Activated naive CD4-positive, alpha-beta T cell treated with anti-CD3 and anti-CD28 coated beads, Interleukin-2, amount 50 U/mL, for 24 hours (primary cell): Measurements from ENCODE around the gene FGF2.
"Not testable (repeated sequence)": the region's sequence is repeated elsewhere in the genome, so short reads cannot be mapped to it uniquely, and the experiment has no call there.

Experiments used
- H3K27ac Mint-ChIP-seq: one replicate; pipeline ENCODE4 v1.8.0; 2021; ENCODE audit warnings: mild to moderate bottlenecking, mixed read lengths
- H3K27me3 Mint-ChIP-seq: one replicate; pipeline ENCODE4 v1.8.0; 2021; ENCODE audit warnings: mixed read lengths
- H3K36me3 Mint-ChIP-seq: one replicate; pipeline ENCODE4 v1.8.0; 2021; ENCODE audit warnings: mixed read lengths
- H3K4me1 Mint-ChIP-seq: one replicate; pipeline ENCODE4 v1.8.0; 2021; ENCODE audit warnings: mixed read lengths
- H3K4me3 Mint-ChIP-seq: one replicate; pipeline ENCODE4 v1.8.0; 2021; ENCODE audit warnings: mild to moderate bottlenecking, mixed read lengths
- H3K9me3 Mint-ChIP-seq: one replicate; pipeline ENCODE4 v1.8.0; 2021; ENCODE audit warnings: mixed read lengths

Gene FGF2

DNA sequence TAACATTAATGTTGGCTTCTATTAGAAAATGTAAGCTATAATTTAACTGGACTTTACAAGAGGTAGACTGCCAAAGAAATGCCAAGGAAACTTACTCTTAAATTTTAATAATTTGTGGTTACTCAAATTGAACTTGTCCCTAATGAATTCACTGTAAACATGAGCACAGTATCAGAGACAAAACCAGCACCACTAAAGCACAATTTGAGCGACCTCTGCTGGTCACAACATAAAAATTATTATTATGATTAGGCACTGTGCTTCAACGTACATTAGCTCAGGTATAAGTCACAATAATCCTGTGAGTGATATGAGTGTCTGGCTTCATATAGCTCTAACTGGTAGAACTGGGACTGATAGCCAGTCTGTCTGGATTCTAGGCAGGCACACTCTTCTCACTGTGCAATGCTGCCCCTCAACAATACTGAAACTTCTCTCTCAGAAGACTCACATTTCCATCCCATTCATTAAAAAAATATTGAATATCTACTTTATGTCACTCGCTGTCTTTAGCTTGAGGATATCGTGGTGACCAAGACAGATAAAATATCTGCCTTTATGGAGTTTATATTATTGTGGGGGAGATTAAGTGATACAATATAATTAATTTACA is 87.8 kb downstream of the FGF2 start:
- H3K27me3 Mint-ChIP-seq, result no peaks in the 10 kb centered on the region
- peaks cover 3% of the 10 kb centered on the region for H3K36me3 Mint-ChIP-seq
- no peak overlapping the region for H3K27ac Mint-ChIP-seq
- no peaks in the 10 kb centered on the region for H3K4me1 Mint-ChIP-seq
- H3K9me3 Mint-ChIP-seq, result no peaks in the 10 kb centered on the region
- H3K4me3 Mint-ChIP-seq, result no peak overlapping the region

DNA sequence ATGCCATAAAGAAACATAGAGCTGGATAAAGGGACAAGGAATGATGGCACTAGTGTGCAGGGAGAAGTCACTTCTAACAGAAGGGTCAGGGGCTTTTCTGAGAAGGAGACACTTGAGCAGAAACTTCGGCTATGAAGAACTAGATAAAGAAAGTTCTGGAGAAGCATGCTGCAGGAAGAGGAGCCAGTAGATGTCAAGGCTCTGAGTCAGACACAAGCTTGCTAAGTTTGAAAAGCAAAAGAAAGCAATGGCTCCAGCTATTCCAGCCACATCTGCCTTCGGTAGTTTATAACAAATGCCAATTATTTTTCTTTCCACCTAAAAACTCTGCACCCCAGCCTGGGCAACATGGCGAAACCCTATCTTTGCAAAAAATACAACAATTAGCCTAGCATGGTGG is 88.3 kb downstream of the FGF2 start:
- H3K27me3 Mint-ChIP-seq, result no peaks in the 10 kb centered on the region
- peaks cover 3% of the 10 kb centered on the region for H3K36me3 Mint-ChIP-seq
- no peak overlapping the region for H3K27ac Mint-ChIP-seq
- H3K4me3 Mint-ChIP-seq, result no peak overlapping the region
- no peaks in the 10 kb centered on the region for H3K4me1 Mint-ChIP-seq
- no peaks in the 10 kb centered on the region for H3K9me3 Mint-ChIP-seq

DNA sequence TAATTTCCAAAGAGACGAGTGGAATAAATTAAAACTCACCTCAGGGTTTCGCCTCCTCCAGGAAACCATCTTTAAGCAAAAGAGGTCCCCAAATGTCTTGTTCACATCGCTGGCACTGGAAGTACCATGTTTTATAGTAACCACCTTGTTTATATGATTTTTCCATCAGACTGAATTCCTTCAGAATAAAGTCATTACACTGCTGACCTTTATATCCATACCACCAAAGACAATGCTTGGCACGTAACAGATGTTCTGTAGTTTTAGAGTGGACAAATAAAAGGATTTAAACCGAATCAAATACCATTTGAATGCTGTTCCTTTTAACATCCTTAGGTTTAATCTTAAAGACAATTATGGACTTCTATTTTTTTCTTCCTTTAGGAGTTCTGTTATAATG is 91.1 kb downstream of the FGF2 start:
- peaks cover 3% of the 10 kb centered on the region for H3K36me3 Mint-ChIP-seq
- no peak overlapping the region for H3K4me3 Mint-ChIP-seq

DNA sequence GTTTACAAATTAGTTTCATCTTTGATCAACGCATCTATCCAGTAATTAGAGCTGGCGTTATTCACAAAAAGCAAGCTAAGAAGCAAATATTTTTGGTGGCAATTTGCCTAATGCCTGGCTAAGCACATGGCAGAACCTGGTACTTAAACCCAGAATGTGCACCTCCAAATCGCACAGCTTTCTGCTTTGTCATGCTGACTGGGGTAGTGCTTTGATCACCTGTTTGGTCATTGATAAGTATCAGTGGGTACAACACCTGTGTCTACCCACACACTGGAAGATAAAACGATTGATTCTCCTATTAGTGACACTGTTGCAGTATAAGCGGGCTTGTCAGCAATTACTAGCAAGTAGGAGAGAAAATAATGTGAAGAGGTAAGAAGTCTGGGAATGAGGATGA is 93.8 kb downstream of the FGF2 start:
- Mint-ChIP-seq H3K9me3 (no peaks in the 10 kb centered on the region), H3K27ac (no peak overlapping the region), H3K36me3 (no peaks in the 10 kb centered on the region)

More for the DNA sequence above, 91.1 kb downstream of the FGF2 start:
- Mint-ChIP-seq H3K27me3 (no peaks in the 10 kb centered on the region), H3K9me3 (no peaks in the 10 kb centered on the region), H3K27ac (no peak overlapping the region), H3K4me1 (peaks cover 4% of the 10 kb centered on the region)

DNA sequence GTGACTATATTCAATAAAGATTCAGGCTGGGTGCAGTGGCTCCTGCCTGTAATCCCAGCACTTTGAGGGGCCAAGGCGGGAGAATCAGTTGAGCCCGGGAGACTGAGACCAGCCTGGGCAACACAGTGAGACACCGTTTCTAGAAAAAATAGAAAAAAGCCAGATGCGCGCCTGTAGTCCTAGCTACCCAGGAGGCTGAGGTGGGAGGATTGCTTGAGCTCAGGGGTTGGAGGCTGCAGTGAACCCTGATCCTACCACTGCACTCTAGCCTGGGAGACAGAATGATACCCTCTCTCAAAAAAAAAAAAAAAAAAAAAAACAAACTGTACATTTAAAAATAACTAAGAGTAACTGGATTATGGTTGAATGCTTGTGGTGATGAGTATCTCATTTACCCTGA is 94.7 kb downstream of the FGF2 start:
- Mint-ChIP-seq H3K9me3 (no peaks in the 10 kb centered on the region), H3K4me1 (peaks cover 4% of the 10 kb centered on the region), H3K27me3 (no peaks in the 10 kb centered on the region), H3K27ac (no peak overlapping the region), H3K36me3 (no peaks in the 10 kb centered on the region), H3K4me3 (peak overlapping the region; percentile 67)

More for the DNA sequence above, 93.8 kb downstream of the FGF2 start:
- no peaks in the 10 kb centered on the region for H3K27me3 Mint-ChIP-seq
- H3K4me3 Mint-ChIP-seq, result no peak overlapping the region
- peaks cover 4% of the 10 kb centered on the region for H3K4me1 Mint-ChIP-seq

DNA sequence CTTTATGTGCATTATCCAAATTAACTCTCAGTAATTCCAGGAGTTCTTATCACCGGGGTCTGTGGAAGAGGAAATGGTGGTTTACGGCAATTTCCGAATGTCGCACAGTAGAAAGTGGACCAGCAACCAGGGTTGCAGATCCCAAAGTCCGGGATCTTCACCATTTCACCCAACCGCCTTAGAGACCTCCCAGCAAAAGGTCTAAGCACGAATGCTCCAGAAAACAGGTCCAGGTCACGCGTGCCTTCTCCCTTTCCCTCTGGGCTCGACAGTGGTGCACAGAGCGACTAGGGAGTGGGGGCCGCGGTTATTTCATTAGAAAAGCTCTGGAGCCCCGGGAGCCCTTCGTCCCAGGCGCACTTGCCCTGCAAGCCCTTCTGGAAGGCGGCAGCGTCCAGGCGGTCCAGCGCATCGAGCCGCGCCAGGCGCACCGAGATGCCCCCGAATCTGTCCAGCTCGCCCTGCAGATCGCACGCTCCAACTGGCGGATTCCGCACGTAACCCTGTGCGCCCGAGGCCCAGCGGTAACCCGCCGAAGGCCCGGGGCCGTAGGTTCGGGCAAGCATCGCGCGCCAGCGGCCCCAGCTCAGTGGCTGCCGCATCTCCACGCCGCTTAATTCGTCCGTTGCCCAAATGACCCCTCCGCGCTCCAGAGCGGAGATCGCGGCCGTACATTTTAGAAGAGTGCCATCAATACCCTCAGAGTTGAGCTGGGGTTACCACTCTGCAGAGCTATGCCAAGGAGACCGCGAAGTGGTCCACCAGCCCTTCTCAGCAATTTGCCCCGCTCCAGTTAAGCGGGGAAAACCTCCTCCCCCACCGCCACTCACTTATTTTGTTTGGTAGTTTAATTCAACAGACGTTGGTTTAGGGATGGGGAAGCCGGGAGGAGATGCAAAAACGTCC is 95.6 kb downstream of the FGF2 start, which contains the start of gene NUDT6:
TSS of gene NUDT6 (minus strand) at position 627 of the 906 bp plus-strand sequence. CDS start at position 602, 25 bp downstream.
- Mint-ChIP-seq H3K4me3 (peak within 1 kb of the TSS; percentile 98), H3K9me3 (no peaks in the 10 kb centered on the region), H3K36me3 (no peaks in the 10 kb centered on the region), H3K27me3 (no peaks in the 10 kb centered on the region), H3K4me1 (peaks cover 10% of the 10 kb centered on the region), H3K27ac (peak within 1 kb of the TSS; percentile 96)

DNA sequence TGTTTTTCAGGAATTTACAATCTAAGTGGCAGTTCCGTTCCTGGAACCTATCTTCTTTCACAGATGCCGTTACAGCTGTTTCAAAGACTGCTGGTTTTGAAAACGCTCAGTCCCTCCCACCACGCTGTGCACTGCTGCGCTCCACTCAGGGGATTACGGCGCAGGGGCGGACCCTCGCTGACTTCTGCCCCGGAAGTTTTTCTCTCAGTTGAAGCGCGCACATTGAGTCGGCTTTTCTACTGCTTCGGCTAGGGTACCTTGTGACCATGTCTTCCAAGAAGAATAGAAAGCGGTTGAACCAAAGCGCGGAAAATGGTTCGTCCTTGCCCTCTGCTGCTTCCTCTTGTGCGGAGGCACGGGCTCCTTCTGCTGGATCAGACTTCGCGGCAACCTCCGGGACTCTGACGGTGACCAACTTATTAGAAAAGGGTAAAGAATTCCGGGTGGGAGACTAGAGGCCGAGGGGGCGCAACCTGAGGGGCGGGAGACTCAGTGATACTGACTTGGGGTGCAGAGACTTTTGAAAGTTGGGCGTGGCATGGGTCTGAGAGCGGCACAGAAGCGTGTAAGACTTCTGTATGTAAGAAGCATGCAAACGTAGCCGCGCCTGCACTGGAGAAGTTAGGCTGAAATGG is 96.4 kb downstream of the FGF2 start:
- Mint-ChIP-seq H3K27me3 (no peaks in the 10 kb centered on the region), H3K27ac (peak overlapping the region; percentile 96), H3K36me3 (no peaks in the 10 kb centered on the region), H3K4me3 (peak overlapping the region; percentile 98), H3K9me3 (no peaks in the 10 kb centered on the region), H3K4me1 (peaks cover 11% of the 10 kb centered on the region)

DNA sequence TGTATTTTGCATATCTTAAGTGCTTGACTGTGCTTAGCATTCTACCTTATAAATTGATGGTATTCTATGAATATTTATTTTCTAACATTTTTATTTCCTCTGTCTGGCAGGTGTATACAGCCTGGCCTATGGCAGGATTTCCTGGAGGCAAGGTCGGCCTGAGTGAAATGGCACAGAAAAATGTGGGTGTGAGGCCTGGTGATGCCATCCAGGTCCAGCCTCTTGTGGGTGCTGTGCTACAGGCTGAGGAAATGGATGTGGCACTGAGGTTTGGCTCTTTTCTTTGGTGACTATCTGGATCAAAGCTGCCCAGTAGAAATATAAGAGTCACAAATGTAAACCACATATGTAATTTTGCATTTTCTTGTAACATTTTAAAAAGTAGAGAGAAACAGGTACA is 102.3 kb downstream of the FGF2 start:
- Mint-ChIP-seq H3K27ac (no peak overlapping the region), H3K4me3 (no peak overlapping the region), H3K27me3 (no peaks in the 10 kb centered on the region), H3K36me3 (peaks cover 4% of the 10 kb centered on the region), H3K9me3 (no peaks in the 10 kb centered on the region), H3K4me1 (peaks cover 8% of the 10 kb centered on the region)

DNA sequence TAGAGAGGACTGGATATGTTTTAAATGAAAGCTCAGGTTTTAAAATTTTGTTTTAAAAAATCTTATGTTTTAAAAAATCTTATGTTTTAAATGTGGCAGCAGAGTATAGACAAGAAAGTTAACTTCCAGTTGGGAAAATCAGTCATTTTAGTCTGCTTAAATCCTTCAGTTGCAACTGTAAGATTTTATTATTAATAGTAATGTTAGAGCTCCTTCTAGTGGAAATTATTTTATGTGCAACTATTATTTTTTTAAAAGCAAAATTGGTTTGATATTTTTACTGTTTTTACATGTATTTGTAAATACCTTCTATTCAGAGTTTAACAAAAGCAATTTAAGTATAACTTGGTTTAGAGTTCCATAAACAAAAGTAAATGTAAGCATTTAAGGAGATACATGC is 104.2 kb downstream of the FGF2 start:
- Mint-ChIP-seq H3K36me3 (peaks cover 12% of the 10 kb centered on the region), H3K4me1 (peaks cover 8% of the 10 kb centered on the region), H3K27ac (no peak overlapping the region), H3K4me3 (no peak overlapping the region), H3K27me3 (no peaks in the 10 kb centered on the region), H3K9me3 (no peaks in the 10 kb centered on the region)

DNA sequence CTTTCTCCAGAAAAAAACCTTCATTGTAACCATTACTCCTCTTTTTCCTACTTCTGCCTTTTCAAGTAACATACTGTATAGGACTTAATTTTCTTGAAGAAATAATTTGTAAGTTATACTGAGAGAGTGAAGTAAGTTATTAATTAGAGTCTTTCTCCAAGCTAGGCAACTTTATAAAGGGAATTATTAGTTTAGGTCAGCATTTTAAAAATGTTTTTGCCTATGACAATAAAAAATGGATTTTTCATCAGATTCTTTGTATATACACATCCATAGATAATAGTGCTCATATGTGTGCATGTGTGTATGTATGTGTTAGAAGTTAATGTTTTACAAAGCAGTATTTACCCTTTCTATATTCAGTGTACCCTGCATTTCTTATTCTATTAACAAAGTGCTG is 106.1 kb downstream of the FGF2 start:
- Mint-ChIP-seq H3K4me1 (no peaks in the 10 kb centered on the region), H3K27ac (no peak overlapping the region), H3K36me3 (peaks cover 16% of the 10 kb centered on the region), H3K27me3 (no peaks in the 10 kb centered on the region), H3K4me3 (no peak overlapping the region), H3K9me3 (no peaks in the 10 kb centered on the region)

DNA sequence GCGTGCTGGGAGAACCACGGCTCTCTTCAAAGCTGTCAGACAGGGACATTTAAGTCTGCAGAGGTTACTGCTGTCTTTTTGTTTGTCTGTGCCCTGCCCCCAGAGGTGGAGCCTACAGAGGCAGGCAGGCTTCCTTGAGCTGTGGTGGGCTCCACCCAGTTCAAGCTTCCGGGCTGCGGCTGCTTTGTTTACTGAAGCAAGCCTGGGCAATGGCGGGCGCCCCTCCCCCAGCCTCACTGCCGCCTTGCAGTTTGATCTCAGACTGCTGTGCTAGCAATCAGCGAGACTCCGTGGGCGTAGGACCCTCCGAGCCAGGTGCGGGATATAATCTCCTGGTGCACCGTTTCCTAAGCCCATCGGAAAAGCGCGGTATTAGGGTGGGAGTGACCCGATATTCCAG is 118.5 kb downstream of the FGF2 start:
- H3K27ac Mint-ChIP-seq, H3K4me1 Mint-ChIP-seq, H3K4me3 Mint-ChIP-seq, H3K27me3 Mint-ChIP-seq, H3K9me3 Mint-ChIP-seq: not testable (repeated sequence)
- H3K36me3 Mint-ChIP-seq, result peaks cover 31% of the 10 kb centered on the region

DNA sequence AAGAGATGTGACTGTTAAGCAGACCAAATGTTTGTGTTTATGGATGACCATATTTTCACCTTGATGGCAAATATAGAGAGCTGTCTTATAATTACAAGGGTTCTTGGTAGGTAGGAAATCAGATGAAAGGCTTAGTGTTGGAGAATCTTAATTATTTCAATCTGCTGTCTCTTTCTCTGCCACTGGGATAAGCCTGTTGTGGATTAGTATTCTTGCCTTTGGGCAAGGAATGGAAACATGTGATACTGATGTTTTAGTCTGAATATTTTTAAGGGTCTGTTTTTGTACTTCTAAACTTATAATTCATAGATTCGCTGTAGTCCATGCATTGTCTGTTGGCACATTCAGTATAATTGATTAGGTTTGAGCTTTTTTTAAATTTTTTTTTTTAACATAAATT is 119.5 kb downstream of the FGF2 start:
- Mint-ChIP-seq H3K4me1 (no peaks in the 10 kb centered on the region), H3K27me3 (no peaks in the 10 kb centered on the region), H3K4me3 (no peak overlapping the region), H3K9me3 (no peaks in the 10 kb centered on the region), H3K27ac (no peak overlapping the region), H3K36me3 (peaks cover 37% of the 10 kb centered on the region)
